Jurkat, Clone E6-1 (cell line): ENCODE data around the gene FTSJ3. TPM values are rescaled to one million over a fixed set of nuclear protein-coding genes. Genes with fewer than 3 reads are reported as not detected.
"Not testable (repeated sequence)": the region's sequence is repeated elsewhere in the genome, so short reads cannot be mapped to it uniquely, and the experiment has no call there.

ENCODE experiments used
- DNase-seq: peaks from one replicate; pipeline ENCODE4 v3.0.0-alpha.2; 2011; ENCODE audit warnings: low read depth, low spot score
- H3K4me3 ChIP-seq: 2 replicates; pipeline ENCODE4 v1.5.1; 2011; ENCODE audit warnings: mild to moderate bottlenecking, low read length, control low read depth, moderate library complexity
- polyA plus RNA-seq: library from polyadenylated mRNA; unstranded; fragments of >200 nt; gene quantifications from one replicate; pipeline ENCODE4 v1.2.1, GENCODE V29; 2012; ENCODE audit warnings: missing spikeins; ENCODE audit not compliant: insufficient read length, insufficient read depth

The FTSJ3 gene, protein sequence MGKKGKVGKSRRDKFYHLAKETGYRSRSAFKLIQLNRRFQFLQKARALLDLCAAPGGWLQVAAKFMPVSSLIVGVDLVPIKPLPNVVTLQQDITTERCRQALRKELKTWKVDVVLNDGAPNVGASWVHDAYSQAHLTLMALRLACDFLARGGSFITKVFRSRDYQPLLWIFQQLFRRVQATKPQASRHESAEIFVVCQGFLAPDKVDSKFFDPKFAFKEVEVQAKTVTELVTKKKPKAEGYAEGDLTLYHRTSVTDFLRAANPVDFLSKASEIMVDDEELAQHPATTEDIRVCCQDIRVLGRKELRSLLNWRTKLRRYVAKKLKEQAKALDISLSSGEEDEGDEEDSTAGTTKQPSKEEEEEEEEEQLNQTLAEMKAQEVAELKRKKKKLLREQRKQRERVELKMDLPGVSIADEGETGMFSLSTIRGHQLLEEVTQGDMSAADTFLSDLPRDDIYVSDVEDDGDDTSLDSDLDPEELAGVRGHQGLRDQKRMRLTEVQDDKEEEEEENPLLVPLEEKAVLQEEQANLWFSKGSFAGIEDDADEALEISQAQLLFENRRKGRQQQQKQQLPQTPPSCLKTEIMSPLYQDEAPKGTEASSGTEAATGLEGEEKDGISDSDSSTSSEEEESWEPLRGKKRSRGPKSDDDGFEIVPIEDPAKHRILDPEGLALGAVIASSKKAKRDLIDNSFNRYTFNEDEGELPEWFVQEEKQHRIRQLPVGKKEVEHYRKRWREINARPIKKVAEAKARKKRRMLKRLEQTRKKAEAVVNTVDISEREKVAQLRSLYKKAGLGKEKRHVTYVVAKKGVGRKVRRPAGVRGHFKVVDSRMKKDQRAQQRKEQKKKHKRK
- polyA plus RNA-seq: 90.6 TPM

DNA sequence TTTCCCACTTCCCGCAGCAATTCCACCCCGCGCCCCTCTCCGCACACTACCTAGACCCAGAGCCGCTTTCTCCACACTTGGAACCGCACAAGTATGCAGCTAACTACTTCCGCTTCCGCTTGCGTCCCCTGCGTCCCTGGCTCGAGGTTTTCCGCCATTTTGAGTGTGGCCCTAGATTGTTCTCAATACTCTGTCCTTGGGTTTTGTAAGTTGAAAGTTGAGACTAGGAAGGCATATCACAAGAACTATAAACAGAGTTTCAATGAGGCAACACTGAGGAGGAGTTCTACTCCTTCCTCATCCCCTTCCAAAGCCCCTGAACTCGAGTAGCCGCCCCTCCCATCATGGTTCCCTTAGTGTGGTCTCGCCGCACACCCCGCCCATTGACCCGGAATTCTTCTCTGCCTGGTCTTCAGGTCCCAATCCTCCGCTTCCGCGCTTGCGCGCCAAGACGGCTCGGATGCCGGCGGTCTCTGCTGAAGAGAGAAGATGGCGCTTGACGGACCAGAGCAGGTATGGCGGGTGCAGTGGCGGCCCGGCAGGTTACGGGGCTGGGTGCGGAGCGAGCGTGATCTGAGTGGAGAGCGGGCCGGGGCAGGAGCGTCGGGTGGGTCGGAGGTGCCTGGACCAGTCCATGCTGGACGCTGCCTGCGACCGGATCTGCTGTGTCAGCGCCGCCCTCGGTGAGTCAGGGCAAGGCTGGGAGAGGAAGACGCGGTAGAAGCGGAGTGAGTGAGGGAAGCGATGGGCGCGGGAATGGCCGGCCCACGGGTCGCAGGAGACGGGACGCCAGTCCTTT, at the start of gene FTSJ3, which contains the start of gene PSMC5:
Gene FTSJ3, minus strand, starts transcription at position 662 of the 799 bp plus-strand sequence. CDS start 761 bp downstream, outside the sequence.
Gene PSMC5, plus strand, starts transcription at position 430 of the 799 bp plus-strand sequence. Its CDS starts 60 bp downstream, at position 490.
- H3K4me3 ChIP-seq: peak within 1 kb of the TSS; percentile 99
- DNase-seq: peak; percentile 94

DNA sequence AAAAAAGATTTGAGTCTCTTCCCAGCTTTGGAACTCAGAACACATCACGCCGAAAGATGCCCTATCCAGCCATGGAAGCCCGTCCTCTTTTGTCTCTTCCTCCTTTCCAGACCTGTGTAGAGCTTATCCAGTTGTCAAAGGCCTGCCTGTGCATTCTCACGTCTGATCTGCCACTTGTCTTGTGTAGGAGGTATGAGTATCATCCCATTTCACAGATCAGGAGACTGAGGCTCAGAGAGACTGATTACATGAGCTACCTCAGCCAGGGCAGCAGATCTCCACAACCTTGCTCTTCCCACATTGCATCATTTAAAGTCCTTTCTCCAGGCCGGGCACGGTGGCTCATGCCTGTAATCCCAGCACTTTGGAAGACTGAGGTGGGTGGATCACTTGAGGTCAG, 47.2 kb upstream of the FTSJ3 start:
- H3K4me3 ChIP-seq, DNase-seq: not testable (repeated sequence)

- H3K4me3 ChIP-seq, DNase-seq: not testable (repeated sequence)
Observed at GRCh38 chr17:63874061-63874626, 46.7 kb upstream of the FTSJ3 start.

- not testable (repeated sequence) for DNase-seq, H3K4me3 ChIP-seq
Observed at GRCh38 chr17:63873577-63873976, 46.1 kb upstream of the FTSJ3 start, which contains the start of gene CSH2. Gene CSH2, minus strand, starts transcription at chr17:63873677. Its CDS starts 63 bp downstream, at chr17:63873614.

DNA sequence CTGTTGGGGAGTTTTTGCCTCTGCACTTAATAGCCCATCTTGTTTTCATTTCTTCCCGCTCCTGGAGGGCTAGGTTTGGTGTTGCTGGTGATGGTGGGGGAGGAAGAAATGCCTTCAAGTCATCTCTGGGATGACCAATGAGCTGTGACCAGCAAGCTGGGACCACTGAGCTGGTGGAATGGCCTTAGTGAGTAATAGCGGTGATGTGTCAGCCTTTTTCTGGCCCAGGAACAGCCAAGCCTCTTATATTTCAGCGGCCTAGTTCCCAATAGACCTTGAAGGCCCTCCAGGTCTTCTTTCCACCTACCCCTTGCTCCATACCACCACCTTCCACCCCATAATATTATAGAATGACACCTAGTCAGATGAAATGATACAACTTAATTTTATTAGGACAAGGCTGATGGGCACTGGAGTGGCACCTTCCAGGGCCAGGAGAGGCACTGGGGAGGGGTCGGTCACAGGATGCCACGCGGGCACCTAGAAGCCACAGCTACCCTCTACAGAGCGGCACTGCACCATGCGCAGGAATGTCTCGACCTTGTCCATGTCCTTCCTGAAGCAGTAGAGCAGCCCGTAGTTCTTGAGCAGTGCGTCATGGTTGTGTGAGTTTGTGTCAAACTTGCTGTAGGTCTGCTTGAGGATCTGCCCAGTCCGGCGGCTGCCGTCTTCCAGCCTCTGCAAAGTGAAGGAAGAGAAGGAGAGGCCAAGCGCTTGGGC, 44.3 kb upstream of the FTSJ3 start:
- DNase-seq, H3K4me3 ChIP-seq: not testable (repeated sequence)

- not testable (repeated sequence) for H3K4me3 ChIP-seq, DNase-seq
Observed at GRCh38 chr17:63870292-63870665, 42.8 kb upstream of the FTSJ3 start.

- DNase-seq: not testable (repeated sequence)
Observed at GRCh38 chr17:63869491-63870291, 42.2 kb upstream of the FTSJ3 start.

DNA sequence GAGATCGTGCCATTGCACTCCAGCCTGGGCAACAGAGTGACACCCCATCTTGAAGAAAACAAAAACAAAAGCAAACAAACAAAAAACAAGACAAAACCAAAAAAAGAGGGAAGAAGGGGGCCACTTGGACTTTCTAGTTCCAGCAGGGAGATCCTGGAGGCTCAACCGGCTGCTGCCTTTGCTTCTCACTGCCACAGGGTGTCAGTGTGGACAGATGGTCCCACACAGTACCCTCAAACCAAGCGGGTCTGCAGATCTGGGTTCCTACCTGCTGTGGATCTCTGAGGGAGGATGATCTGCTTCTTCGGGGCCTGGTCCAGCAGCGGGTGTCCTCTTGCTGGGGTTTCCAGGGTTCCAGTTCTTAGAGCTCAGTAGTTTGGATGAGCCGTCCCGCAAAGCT, 39.2 kb upstream of the FTSJ3 start:
- DNase-seq, H3K4me3 ChIP-seq: not testable (repeated sequence)

More at GRCh38 chr17:63869491-63870291, 42.2 kb upstream of the FTSJ3 start:
- not testable (repeated sequence) for H3K4me3 ChIP-seq

GRCh38 chr17:63859257-63859656, 31.8 kb upstream of the FTSJ3 start:
- H3K4me3 ChIP-seq: no peak overlapping the region
- DNase-seq: no peak

DNA sequence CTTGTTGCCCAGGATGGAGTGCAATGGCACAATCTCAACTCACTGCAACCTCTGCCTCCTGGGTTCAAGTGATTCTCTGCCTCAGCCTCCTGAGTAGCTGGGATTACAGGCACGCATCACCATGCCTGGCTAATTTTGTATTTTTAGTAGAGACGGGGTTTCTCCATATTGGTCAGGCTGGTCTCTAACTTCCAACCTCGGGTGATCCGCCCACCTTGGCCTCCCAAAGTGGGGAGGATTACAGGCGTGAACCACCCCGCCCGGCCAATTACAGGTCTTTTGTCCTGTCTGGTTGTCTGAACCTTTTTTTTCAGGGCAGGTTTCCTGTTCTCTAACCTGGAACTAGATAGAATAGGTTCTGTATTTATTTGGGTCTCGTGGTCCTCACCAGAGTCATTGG, 29.0 kb upstream of the FTSJ3 start:
- not testable (repeated sequence) for DNase-seq, H3K4me3 ChIP-seq

DNA sequence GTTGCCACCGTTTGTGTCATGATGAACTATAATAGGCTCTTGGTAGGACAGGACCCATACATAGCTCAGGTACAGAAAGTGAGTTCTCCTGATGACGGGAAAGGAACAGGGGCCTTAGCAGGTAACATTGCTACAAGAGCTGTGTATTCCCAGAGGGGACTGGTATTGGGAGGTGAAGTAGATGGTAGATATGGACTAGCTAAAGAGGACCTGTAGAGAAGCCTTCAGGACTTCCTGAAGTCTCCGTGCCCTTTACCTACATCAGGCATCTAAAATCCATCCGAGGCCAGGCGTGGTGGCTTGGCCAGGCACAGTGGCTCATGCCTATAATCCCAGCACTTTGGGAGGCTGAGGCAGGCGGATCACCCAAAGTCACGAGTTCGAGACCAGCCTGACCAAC, 27.7 kb upstream of the FTSJ3 start:
- DNase-seq: no peak
- no peak overlapping the region for H3K4me3 ChIP-seq

GRCh38 chr17:63854709-63855108, 27.2 kb upstream of the FTSJ3 start:
- no peak overlapping the region for H3K4me3 ChIP-seq
- no peak for DNase-seq

DNA sequence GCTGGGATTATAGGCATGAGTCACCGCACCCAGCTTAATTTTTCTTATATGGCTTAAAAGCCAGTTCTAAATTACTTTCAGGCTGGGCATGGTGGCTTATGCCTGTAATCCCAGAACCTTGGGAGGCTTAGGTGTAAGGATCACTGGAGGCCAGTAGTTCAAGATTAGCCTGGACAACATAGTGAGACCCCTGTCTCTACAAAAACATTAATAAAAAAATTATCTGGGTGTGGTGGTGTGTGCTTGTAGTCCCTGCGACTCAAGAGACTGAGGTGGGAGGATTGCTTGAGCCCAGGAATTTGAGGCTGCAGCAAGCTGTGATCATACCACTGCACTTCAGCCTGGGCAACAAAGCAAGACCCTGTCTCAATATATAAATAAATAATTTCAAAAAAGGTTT, 25.8 kb upstream of the FTSJ3 start:
- H3K4me3 ChIP-seq: no peak overlapping the region
- no peak for DNase-seq

DNA sequence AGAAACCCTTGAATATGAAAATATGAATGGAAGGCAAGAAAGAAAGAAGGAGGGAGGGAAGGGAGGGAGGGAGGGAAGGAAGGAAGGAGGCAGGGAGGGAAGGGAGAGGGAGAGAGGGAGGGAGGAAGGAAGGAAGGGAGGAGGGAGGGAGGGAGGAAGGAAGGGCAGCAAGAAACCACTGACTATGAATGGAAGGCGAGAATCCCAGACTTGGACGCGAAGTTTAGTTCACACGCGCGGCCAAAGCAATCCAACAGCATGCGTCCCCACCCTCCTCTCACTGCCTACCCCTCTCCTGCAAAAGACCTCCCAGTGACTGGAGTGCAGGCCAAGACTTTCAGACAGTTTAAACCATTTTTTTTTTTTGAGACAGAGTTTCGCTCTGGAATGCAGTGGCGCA, 22.9 kb upstream of the FTSJ3 start:
- DNase-seq: no peak
- H3K4me3 ChIP-seq: no peak overlapping the region

- peak; percentile 72 for DNase-seq
- no peak overlapping the region for H3K4me3 ChIP-seq
Observed at GRCh38 chr17:63848834-63849689, 21.6 kb upstream of the FTSJ3 start.

DNA sequence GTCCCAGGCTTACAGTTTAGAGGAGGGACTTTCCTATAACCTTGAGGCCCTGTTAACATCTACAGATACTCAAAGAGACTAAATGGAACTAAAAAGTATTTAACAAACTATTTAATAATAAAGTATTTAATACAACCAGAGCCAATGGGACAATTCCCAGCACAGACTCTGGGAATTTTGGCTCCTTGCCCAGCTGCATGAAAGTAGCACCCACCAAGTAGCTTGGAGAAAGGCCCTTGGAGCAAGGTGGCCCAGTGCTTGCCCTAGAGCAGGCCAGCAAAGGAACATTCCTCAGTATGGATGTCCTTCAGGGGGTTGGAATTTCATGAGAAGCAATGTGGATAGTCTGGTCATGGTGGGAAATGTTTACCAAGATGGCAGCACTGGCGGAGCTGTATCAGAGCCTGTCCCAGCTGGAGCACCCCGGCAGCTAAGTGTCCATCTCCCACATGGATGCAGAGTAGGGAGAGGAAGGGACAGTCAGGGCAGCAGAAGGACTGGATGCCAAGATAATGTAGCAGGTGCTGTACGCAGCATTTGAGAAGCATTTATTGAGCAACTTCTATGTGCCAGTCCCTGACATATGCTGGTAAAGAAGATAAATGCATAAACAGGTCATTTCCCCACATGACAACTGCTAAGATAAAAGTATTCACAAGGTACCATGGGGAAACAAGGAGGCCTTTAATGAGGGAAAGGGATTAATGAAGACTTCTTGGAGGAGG, 20.2 kb upstream of the FTSJ3 start:
- no peak for DNase-seq
- no peak overlapping the region for H3K4me3 ChIP-seq
